ENCODE measurements around the gene LMBRD1. TPM values are rescaled to one million over a fixed set of nuclear protein-coding genes. Genes with fewer than 3 reads are reported as not detected.
"Not testable (repeated sequence)": the region's sequence is repeated elsewhere in the genome, so short reads cannot be mapped to it uniquely, and the experiment has no call there.

Gene LMBRD1
- total and polyA plus RNA-seq, 8 donors, result 9.8 to 83.0 (median 28.1) TPM

DNA sequence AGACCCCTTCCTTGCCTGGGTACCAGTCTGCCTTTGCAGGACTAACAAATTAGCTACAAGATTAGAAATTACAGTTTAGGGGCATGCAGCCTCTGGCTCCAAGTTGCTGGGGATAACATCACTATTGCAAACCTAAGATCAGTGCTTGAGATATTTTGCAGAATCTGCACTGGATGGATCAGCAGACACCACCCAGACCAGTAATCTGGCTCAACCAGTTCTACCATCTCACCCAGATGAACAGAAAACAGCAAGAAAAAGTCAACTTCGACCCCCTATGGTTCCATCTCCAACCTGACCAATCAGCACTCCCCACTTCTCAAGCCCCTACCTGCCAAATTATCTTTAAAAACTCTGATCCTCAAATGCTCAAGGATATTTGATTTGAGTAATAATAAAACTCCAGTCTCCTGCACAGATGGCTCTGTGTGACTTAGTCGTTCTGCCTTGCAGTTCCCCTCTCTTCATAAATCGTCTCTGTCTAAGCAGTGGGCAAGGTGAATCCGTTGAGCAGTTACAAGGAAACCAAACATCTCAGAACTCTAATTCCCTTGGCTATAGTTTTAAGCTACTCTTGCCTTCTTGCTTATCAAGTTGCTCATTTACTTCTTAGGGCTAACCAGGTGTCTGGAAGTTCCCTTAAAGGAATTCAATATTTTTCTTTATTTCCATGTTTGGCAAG is 16.1 kb upstream of the LMBRD1 start:
- DNase-seq, result no peak
- no peak overlapping the region for H3K4me3 ChIP-seq
- no peaks in the 10 kb centered on the region for H3K27me3 ChIP-seq
- TF ChIP-seq POLR2A (IDR thresholded peaks at IDR 0.05) (no peak), POLR2AphosphoS5 (IDR thresholded peaks at IDR 0.05) (no peak), EP300 (IDR thresholded peaks at IDR 0.05) (no peak)
- TF ChIP-seq, protein P1, sequence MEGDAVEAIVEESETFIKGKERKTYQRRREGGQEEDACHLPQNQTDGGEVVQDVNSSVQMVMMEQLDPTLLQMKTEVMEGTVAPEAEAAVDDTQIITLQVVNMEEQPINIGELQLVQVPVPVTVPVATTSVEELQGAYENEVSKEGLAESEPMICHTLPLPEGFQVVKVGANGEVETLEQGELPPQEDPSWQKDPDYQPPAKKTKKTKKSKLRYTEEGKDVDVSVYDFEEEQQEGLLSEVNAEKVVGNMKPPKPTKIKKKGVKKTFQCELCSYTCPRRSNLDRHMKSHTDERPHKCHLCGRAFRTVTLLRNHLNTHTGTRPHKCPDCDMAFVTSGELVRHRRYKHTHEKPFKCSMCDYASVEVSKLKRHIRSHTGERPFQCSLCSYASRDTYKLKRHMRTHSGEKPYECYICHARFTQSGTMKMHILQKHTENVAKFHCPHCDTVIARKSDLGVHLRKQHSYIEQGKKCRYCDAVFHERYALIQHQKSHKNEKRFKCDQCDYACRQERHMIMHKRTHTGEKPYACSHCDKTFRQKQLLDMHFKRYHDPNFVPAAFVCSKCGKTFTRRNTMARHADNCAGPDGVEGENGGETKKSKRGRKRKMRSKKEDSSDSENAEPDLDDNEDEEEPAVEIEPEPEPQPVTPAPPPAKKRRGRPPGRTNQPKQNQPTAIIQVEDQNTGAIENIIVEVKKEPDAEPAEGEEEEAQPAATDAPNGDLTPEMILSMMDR (IDR thresholded peaks at IDR 0.05), result no peak
- H3K27ac ChIP-seq, result no peak overlapping the region
- H3K36me3 ChIP-seq, result no peaks in the 10 kb centered on the region
- intact Hi-C loops (cut with DNase I; ENCODE audit: low total_unique reads), result no loop called here
- H3K4me1 ChIP-seq, result no peaks in the 10 kb centered on the region
- no peaks in the 10 kb centered on the region for H3K9me3 ChIP-seq
- WGBS, 5 donors, result 59 to 68% (median 66%) methylated on average over 4 of the region's 4 CpGs

DNA sequence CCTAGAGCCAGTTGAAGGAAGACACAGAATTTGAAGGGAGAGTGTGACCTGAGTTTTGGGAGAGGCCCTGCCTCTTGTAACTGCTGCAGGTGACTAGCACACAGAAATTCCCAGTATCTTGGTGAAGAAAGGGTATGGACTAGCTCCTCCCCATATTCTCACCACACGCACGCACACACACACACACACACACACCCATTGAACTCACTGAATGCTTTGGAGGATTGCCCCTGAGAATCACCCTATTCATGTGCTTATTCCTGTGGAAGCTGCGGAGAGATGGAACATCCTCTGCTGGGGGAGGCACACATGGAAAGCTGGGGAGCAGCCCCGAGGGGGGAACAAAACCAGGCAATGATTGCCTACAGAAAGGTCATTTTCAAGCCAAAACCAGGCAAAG is 6.2 kb upstream of the LMBRD1 start:
- Histone ChIP-seq H3K4me3 (no peak overlapping the region), H3K36me3 (no peaks in the 10 kb centered on the region), H3K27ac (no peak overlapping the region), H3K9me3 (no peaks in the 10 kb centered on the region), H3K4me1 (peaks cover 0 to 1% (median under 1%) of the 10 kb centered on the region in 4 donors), H3K27me3 (no peaks in the 10 kb centered on the region)
- no peak for DNase-seq
- TF ChIP-seq POLR2A (IDR thresholded peaks at IDR 0.05) (no peak), EP300 (IDR thresholded peaks at IDR 0.05) (no peak), POLR2AphosphoS5 (IDR thresholded peaks at IDR 0.05) (no peak)
- TF ChIP-seq, protein P1 (IDR thresholded peaks at IDR 0.05), result no peak
- 58 to 82% (median 69%) methylated on average over 2 to 4 of the region's 4 CpGs for WGBS, 5 donors
- intact Hi-C loops (cut with DNase I; ENCODE audit: low total_unique reads), result no loop called here

GRCh38 chr6:69801711-69802110 is 4.9 kb upstream of the LMBRD1 start:
- 88 to 98% (median 91%) methylated on average over 2 of the region's 2 CpGs for WGBS, 5 donors
- no peaks in the 10 kb centered on the region for H3K27me3 ChIP-seq

GRCh38 chr6:69801225-69801624 is 4.4 kb upstream of the LMBRD1 start:
- H3K4me3 ChIP-seq, result no peak overlapping the region
- no peaks in the 10 kb centered on the region for H3K27me3 ChIP-seq
- no peaks in the 10 kb centered on the region for H3K9me3 ChIP-seq
- 21 to 48% (median 25%) methylated on average over 1 of the region's 1 CpG for WGBS, 5 donors
- no peaks in the 10 kb centered on the region for H3K36me3 ChIP-seq
- H3K27ac ChIP-seq, result no peak overlapping the region
- DNase-seq, result no peak
- no peak for TF ChIP-seq POLR2AphosphoS5 (IDR thresholded peaks at IDR 0.05)
- TF ChIP-seq POLR2A (IDR thresholded peaks at IDR 0.05), result no peak
- TF ChIP-seq EP300 (IDR thresholded peaks at IDR 0.05), result no peak
- TF ChIP-seq, protein P1 (IDR thresholded peaks at IDR 0.05), result no peak
- intact Hi-C loops (cut with DNase I; ENCODE audit: low total_unique reads), result no loop called here
- peaks cover 0 to 11% (median 5%) of the 10 kb centered on the region in 4 donors for H3K4me1 ChIP-seq

More at GRCh38 chr6:69801711-69802110, 4.9 kb upstream of the LMBRD1 start:
- Histone ChIP-seq H3K9me3 (no peaks in the 10 kb centered on the region), H3K27ac (no peak overlapping the region), H3K4me3 (no peak overlapping the region), H3K36me3 (no peaks in the 10 kb centered on the region), H3K4me1 (peaks cover 0 to 11% (median 5%) of the 10 kb centered on the region in 4 donors)
- intact Hi-C loops (cut with DNase I; ENCODE audit: low total_unique reads), result no loop called here
- DNase-seq, result no peak
- TF ChIP-seq POLR2A (IDR thresholded peaks at IDR 0.05) (no peak), EP300 (IDR thresholded peaks at IDR 0.05) (no peak), POLR2AphosphoS5 (IDR thresholded peaks at IDR 0.05) (no peak)
- TF ChIP-seq, protein P1 (IDR thresholded peaks at IDR 0.05), result no peak

DNA sequence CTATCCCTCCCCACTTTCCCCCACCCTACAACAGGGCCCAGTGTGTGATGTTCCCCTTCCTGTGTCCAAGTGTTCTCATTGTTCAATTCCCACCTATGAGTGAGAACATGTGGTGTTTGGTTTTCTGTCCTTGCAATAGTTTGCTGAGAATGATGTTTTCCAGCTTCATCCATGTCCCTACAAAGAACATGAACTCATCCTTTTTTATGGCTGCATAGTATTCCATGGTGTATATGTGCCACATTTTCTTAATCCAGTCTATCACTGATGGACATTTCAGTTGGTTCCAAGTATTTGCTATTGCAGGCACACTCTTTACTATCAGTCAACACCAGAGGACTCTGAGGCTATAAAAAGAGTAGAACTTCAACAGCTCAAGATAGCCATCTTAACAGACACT is 2.0 kb upstream of the LMBRD1 start:
- DNase-seq; H3K9me3 ChIP-seq; H3K27ac ChIP-seq; H3K27me3 ChIP-seq; H3K4me3 ChIP-seq; intact Hi-C loops (cut with DNase I; ENCODE audit: low total_unique reads); H3K36me3 ChIP-seq: not testable (repeated sequence)
- H3K4me1 ChIP-seq, result peaks cover 0 to 32% (median 16%) of the 10 kb centered on the region in 4 donors
